ENCODE results near the gene OSGEP.

Gene OSGEP

DNA sequence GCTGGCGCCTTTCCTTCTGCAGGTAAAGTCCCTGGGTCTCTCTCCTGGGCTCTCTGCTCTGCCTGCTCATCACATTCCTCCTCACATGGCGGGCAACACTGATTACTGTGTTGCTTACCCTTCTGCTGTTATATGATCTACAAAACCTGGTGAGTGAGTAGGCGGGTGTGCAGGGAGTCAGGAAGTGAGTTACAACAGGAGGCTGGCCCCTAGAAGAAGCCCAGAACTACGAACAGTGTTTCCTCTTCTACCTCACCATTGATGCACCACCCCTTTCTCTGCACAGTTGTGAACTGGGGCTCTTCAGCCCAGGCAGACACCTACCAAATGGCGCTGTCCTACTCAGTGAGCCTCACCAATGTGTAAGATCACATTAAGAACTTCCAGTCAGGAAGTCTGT, 13.7 kb downstream of the OSGEP start:
- H3K27me3 ChIP-seq (ENCODE audit: insufficient read depth, poor library complexity, severe bottlenecking) = no peaks in the 10 kb centered on the region
- TF ChIP-seq, protein P1, sequence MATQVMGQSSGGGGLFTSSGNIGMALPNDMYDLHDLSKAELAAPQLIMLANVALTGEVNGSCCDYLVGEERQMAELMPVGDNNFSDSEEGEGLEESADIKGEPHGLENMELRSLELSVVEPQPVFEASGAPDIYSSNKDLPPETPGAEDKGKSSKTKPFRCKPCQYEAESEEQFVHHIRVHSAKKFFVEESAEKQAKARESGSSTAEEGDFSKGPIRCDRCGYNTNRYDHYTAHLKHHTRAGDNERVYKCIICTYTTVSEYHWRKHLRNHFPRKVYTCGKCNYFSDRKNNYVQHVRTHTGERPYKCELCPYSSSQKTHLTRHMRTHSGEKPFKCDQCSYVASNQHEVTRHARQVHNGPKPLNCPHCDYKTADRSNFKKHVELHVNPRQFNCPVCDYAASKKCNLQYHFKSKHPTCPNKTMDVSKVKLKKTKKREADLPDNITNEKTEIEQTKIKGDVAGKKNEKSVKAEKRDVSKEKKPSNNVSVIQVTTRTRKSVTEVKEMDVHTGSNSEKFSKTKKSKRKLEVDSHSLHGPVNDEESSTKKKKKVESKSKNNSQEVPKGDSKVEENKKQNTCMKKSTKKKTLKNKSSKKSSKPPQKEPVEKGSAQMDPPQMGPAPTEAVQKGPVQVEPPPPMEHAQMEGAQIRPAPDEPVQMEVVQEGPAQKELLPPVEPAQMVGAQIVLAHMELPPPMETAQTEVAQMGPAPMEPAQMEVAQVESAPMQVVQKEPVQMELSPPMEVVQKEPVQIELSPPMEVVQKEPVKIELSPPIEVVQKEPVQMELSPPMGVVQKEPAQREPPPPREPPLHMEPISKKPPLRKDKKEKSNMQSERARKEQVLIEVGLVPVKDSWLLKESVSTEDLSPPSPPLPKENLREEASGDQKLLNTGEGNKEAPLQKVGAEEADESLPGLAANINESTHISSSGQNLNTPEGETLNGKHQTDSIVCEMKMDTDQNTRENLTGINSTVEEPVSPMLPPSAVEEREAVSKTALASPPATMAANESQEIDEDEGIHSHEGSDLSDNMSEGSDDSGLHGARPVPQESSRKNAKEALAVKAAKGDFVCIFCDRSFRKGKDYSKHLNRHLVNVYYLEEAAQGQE (IDR thresholded peaks at IDR 0.05; ENCODE audit: insufficient replicate concordance, low read depth) = no peak
- TF ChIP-seq GABPA (IDR thresholded peaks at IDR 0.05; ENCODE audit: low read depth) (no peak), SPI1 (IDR thresholded peaks at IDR 0.05; ENCODE audit: borderline replicate concordance, low read depth) (no peak), POLR2AphosphoS5 (IDR thresholded peaks at IDR 0.05; ENCODE audit: low read depth) (no peak)
- TF ChIP-seq, protein P2, sequence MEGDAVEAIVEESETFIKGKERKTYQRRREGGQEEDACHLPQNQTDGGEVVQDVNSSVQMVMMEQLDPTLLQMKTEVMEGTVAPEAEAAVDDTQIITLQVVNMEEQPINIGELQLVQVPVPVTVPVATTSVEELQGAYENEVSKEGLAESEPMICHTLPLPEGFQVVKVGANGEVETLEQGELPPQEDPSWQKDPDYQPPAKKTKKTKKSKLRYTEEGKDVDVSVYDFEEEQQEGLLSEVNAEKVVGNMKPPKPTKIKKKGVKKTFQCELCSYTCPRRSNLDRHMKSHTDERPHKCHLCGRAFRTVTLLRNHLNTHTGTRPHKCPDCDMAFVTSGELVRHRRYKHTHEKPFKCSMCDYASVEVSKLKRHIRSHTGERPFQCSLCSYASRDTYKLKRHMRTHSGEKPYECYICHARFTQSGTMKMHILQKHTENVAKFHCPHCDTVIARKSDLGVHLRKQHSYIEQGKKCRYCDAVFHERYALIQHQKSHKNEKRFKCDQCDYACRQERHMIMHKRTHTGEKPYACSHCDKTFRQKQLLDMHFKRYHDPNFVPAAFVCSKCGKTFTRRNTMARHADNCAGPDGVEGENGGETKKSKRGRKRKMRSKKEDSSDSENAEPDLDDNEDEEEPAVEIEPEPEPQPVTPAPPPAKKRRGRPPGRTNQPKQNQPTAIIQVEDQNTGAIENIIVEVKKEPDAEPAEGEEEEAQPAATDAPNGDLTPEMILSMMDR (IDR thresholded peaks at IDR 0.05; ENCODE audit: insufficient read depth, low read length) = no peak

DNA sequence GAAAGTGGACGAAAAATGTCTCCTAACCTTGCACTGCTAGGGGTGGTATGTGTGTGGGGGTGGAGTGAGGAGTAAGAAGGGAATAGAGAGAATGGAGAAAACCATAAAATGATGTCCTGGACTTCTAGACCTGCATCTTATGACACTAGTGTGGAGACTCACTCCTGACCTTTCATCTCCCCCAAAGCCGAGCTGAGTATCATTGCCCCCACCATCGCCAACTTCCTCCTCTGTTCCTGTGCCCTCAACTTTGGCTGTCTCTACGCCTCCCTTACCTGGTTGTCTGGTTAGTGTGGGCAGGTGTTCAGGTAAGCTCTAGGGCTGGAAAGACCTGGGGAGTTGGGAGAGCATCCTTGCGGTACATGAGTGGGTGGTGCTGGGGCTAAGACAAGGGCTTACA, 14.1 kb downstream of the OSGEP start:
- TF ChIP-seq POLR2AphosphoS5 (IDR thresholded peaks at IDR 0.05; ENCODE audit: low read depth) (no peak), SPI1 (IDR thresholded peaks at IDR 0.05; ENCODE audit: borderline replicate concordance, low read depth) (no peak), GABPA (IDR thresholded peaks at IDR 0.05; ENCODE audit: low read depth) (no peak)
- TF ChIP-seq, protein P1 (IDR thresholded peaks at IDR 0.05; ENCODE audit: insufficient replicate concordance, low read depth) = no peak
- TF ChIP-seq, protein P2 (IDR thresholded peaks at IDR 0.05; ENCODE audit: insufficient read depth, low read length) = no peak
- no peaks in the 10 kb centered on the region for H3K27me3 ChIP-seq (ENCODE audit: insufficient read depth, poor library complexity, severe bottlenecking)
- H3K27ac ChIP-seq (replicated peaks) = no peak overlapping the region
- no peak for DNase-seq (ENCODE audit: low read depth in 1 of 2, low spot score in 1 of 2)
- H3K4me3 ChIP-seq (replicated peaks; ENCODE audit: insufficient read depth, low read length) = no peak overlapping the region

More for the DNA sequence above, 13.7 kb downstream of the OSGEP start:
- DNase-seq (ENCODE audit: low read depth in 1 of 2, low spot score in 1 of 2) = peak in 1 of 2 experiments; percentile 30
- Histone ChIP-seq H3K4me3 (replicated peaks; ENCODE audit: insufficient read depth, low read length) (no peak overlapping the region), H3K27ac (replicated peaks) (peak overlapping the region; percentile 31)

DNA sequence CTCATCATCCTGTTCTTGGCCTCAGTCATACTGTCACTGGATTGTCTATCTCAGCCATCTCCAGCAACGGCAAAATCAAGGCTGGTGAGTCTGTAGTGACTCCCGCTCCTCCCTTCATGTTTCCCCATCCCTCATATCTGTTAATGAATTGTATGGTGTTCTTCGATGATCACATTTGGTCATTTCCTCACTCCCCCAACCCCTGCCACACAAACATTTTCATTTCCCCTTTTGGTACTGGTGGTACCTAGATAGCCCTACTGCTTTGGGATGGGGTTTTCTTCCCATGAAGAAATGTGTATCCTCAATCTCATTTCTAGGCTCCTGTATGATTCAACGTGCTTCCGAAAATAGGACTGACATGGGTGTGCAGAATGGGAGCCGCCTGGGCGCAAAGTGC, 15.9 kb downstream of the OSGEP start:
- no peak for DNase-seq (ENCODE audit: low read depth in 1 of 2, low spot score in 1 of 2)
- no peak overlapping the region for H3K27ac ChIP-seq (replicated peaks)
- no peak overlapping the region for H3K4me3 ChIP-seq (replicated peaks; ENCODE audit: insufficient read depth, low read length)
- TF ChIP-seq, protein P1 (IDR thresholded peaks at IDR 0.05; ENCODE audit: insufficient replicate concordance, low read depth) = no peak
- TF ChIP-seq, protein P2 (IDR thresholded peaks at IDR 0.05; ENCODE audit: insufficient read depth, low read length) = no peak
- TF ChIP-seq SPI1 (IDR thresholded peaks at IDR 0.05; ENCODE audit: borderline replicate concordance, low read depth) = peak; percentile 56; the same call in 1 of the 2 replicates
- no peaks in the 10 kb centered on the region for H3K27me3 ChIP-seq (ENCODE audit: insufficient read depth, poor library complexity, severe bottlenecking)

Data from HL-60 (cell line).